Transverse colon (tissue), 4 donors: ENCODE data around the gene PDE3B. TPM values are rescaled to one million over a fixed set of nuclear protein-coding genes. Genes with fewer than 3 reads are reported as not detected.

ENCODE experiments used
- DNase-seq: peaks from one replicate; pipeline ENCODE4 v3.0.0-alpha.2; 2019
- H3K27ac ChIP-seq, 4 donors: fragments of 200-600 bp; sonication (generic); 2 replicates each; pipeline ENCODE4 v1.5.1; 2016 to 2018; ENCODE audit warnings: inconsistent platforms in 4 of 4
- H3K27me3 ChIP-seq: fragments of 200-600 bp; sonication (generic); 2 replicates; pipeline ENCODE4 v1.5.1; 2017; ENCODE audit warnings: inconsistent platforms
- H3K36me3 ChIP-seq, 4 donors: fragments of 200-600 bp; sonication (generic); 2 replicates each; pipeline ENCODE4 v1.5.1; 2017 to 2019; ENCODE audit warnings: inconsistent platforms in 4 of 4
- H3K4me1 ChIP-seq, 4 donors: fragments of 200-600 bp; sonication (generic); 2 replicates each; pipeline ENCODE4 v1.5.1; 2017 to 2020; ENCODE audit warnings: inconsistent platforms in 4 of 4
- H3K4me3 ChIP-seq, 4 donors: fragments of 200-600 bp; sonication (generic); 1 replicate in 1 of 4; 2 replicates in 3 of 4; pipeline versions ENCODE4 v1.5.1 to v1.6.1; 2017 to 2019; ENCODE audit warnings: inconsistent platforms in 4 of 4
- H3K9me3 ChIP-seq, 2 donors: fragments of 200-600 bp; sonication (generic); 2 replicates each; pipeline ENCODE4 v1.5.1; 2017 to 2019; ENCODE audit warnings: inconsistent platforms in 2 of 2
- EP300 ChIP-seq: sonication (generic); formaldehyde crosslinking; IDR thresholded peaks from one replicate; pipeline ENCODE4 v1.6.1; 2017; ENCODE audit warnings: antibody characterized with exemption, low read depth
- POLR2A ChIP-seq: fragments of 450-650 bp; IDR thresholded peaks from one replicate; pipeline ENCODE4 v1.6.1; 2016; ENCODE audit warnings: antibody characterized with exemption, mild to moderate bottlenecking, moderate library complexity
- POLR2AphosphoS5 ChIP-seq, 3 donors: sonication (generic); formaldehyde crosslinking; IDR thresholded peaks; one replicate each; pipeline ENCODE4 v1.6.1; 2016; ENCODE audit warnings: antibody characterized with exemption in 3 of 3
- WGBS, 2 donors: methylation state at CpG; one replicate each; pipeline ENCODE4 v1.1.5; 2018; ENCODE audit warnings: low coverage in 1 of 2; 5-methylcytosine and 5-hydroxymethylcytosine counted together
- in situ Hi-C, 4 donors: fragments of 200-750 bp; cut with MboI; loops; one replicate each; pipeline versions ENCODE4 v1.15.0 to v1.15.1; 2017; ENCODE audit warnings: low sequenced_read_pairs in 3 of 4, low pct_ligation_motif_present in 1 of 4, low pct_unique_long_range_greater_than_20kb in 1 of 4
- intact Hi-C: fragments of 100-400 bp; cut with DNase I; formaldehyde crosslinking; loops from one replicate; pipeline ENCODE4 v1.15.1; 2023; ENCODE audit warnings: low total_unique reads
- total RNA-seq, 4 donors: library from RNA; depleted of rRNA; stranded (reverse); fragments of >200 nt; gene quantifications; one replicate each; pipeline ENCODE4 v1.1.0, GENCODE V29; 2016
- TF ChIP-seq, protein P1 (sequence below), 5 experiments: fragments of 200-600 bp in 3 of 5; fragments of 450-650 bp in 2 of 5; sonication (generic) in 3 of 5; IDR thresholded peaks; 1 replicate in 2 of 5; 2 replicates in 3 of 5; pipeline ENCODE4 v1.5.1; 2016 to 2017; ENCODE audit warnings: antibody characterized with exemption in 5 of 5, inconsistent platforms in 3 of 5, mild to moderate bottlenecking in 2 of 5, moderate library complexity in 1 of 5

Gene PDE3B
- total RNA-seq, 4 donors from 2014 or later: 48.1 to 91.1 (median 66.1) TPM

DNA sequence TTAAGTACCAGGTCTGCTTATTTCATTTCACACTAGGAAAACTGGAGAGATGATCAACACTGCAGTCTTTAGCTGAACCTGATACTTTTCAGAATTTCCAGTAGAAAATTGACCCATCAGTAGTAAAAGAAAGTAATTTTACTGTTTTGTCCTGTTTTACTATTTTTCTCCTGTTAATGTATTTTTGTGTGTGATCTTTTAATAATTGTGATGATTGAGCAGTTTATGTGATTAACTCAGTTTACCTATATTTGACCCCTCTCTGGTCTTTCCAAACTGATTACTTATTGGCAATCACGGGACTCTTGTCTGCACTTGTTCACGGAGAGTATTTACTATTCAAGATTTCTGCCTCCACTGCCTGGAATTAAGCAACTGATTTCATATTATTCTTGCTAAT, 249.0 kb downstream of the PDE3B start:
- in situ Hi-C loops: loop anchor here (5.0 to 25.0 kb wide), 6 partner anchors 248 to 380 kb away; partner anchors contain the start of genes PDE3B (in 3 of the 4) and PSMA1 (in 3 of the 4)
- WGBS, 2 donors: 80 to 89% methylated on average over 2 of the region's 2 CpGs

DNA sequence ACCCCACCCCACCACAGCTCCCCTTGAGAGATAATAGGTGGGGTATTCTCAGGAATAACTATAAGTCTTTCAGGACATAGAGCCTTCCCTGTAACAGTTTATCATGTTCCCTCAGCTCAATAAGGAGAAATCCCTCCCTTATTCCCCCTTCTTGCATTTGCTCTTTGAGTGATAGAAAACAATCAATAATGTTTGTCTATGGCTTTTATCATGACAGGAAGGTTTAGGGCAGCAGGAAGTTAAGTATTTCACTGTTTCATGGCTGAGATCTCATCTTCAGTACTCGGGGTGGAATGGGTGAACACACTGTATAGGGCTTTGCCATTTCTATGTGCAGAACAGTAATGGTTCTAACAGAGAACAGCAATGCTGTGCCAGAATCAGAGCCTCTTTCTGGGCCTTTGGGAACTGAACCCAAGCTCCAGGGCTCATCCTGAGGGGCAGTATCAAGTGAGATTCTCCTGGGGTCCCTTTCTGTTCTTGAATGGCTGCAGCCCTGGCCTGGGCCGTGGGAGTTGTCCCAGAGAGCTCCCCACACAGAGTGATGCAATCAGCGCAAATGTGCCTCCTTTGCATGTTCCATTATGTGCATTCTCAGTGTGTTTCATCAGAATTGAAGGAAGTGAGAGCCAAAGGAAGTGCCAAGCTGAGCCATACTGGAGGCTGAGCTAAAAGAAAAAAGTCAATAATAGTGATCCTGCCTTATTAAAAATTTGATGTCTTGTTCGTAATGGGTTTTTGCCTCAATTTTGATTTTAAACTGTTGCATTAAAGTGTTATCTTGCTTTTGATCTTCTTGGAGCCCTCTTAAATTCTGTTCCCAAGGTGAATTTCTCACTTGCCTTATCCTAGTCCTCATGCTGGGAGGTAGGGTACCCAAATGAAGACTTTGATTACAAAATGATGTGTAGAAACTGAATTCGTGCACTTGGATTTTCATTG, 251.3 kb downstream of the PDE3B start:
- in situ Hi-C loops: loop anchor here (5.0 to 25.0 kb wide), 6 partner anchors 250 to 383 kb away; partner anchors contain the start of genes PDE3B (in 3 of the 4) and PSMA1 (in 3 of the 4)
- intact Hi-C loops: loop anchor here (5.0 kb wide), 1 partner anchor 373 kb away; the partner anchor contains the start of gene PSMA1
- peak; percentile 38 for DNase-seq
- Histone ChIP-seq H3K27ac (no peak overlapping the region), H3K4me1 (peaks cover 0 to 18% (median 7%) of the 10 kb centered on the region in 4 donors), H3K9me3 (no peaks in the 10 kb centered on the region), H3K36me3 (no peaks in the 10 kb centered on the region), H3K27me3 (no peaks in the 10 kb centered on the region), H3K4me3 (no peak overlapping the region)
- TF ChIP-seq POLR2AphosphoS5 (IDR thresholded peaks at IDR 0.05) (no peak), EP300 (no peak), POLR2A (no peak)
- TF ChIP-seq, protein P1, sequence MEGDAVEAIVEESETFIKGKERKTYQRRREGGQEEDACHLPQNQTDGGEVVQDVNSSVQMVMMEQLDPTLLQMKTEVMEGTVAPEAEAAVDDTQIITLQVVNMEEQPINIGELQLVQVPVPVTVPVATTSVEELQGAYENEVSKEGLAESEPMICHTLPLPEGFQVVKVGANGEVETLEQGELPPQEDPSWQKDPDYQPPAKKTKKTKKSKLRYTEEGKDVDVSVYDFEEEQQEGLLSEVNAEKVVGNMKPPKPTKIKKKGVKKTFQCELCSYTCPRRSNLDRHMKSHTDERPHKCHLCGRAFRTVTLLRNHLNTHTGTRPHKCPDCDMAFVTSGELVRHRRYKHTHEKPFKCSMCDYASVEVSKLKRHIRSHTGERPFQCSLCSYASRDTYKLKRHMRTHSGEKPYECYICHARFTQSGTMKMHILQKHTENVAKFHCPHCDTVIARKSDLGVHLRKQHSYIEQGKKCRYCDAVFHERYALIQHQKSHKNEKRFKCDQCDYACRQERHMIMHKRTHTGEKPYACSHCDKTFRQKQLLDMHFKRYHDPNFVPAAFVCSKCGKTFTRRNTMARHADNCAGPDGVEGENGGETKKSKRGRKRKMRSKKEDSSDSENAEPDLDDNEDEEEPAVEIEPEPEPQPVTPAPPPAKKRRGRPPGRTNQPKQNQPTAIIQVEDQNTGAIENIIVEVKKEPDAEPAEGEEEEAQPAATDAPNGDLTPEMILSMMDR (IDR thresholded peaks at IDR 0.05): no peak
- WGBS, 2 donors: 67 to 70% methylated on average over 3 to 5 of the region's 5 CpGs

More for the DNA sequence above, 249.0 kb downstream of the PDE3B start:
- TF ChIP-seq EP300 (no peak), POLR2AphosphoS5 (IDR thresholded peaks at IDR 0.05) (no peak), POLR2A (no peak)
- TF ChIP-seq, protein P1 (IDR thresholded peaks at IDR 0.05): no peak
- intact Hi-C loops: loop anchor here (5.0 kb wide), 1 partner anchor 370 kb away; the partner anchor contains the start of gene PSMA1
- no peaks in the 10 kb centered on the region for H3K9me3 ChIP-seq
- no peaks in the 10 kb centered on the region for H3K27me3 ChIP-seq
- DNase-seq: no peak
- peak overlapping the region; percentile 92 to 98 (median 95) for H3K27ac ChIP-seq
- H3K4me3 ChIP-seq: peak overlapping the region in 3 of 4 donors; percentile 55 to 78 (median 65)
- H3K36me3 ChIP-seq: no peaks in the 10 kb centered on the region
- H3K4me1 ChIP-seq: peaks cover 0 to 36% (median 7%) of the 10 kb centered on the region in 4 donors

DNA sequence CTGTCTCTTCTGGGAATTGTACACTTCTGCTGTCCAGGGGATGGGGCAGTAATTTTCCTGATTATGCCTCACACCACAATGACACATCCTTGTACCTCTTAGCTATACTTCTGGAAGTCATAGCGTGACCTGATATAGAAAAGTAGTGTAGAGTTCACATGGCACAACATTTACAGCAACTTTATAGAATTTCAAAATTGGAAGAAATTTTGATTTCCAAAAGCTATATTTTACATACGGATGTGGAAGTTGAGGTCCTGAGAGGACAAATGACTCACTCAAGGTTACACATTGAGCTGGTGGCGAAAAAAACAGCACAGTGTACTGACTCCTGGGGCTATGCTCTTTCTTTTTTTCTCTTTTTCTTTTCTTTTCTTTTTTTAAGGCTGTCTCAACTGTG, 254.8 kb downstream of the PDE3B start:
- 88 to 96% methylated on average over 3 of the region's 3 CpGs for WGBS, 2 donors
- DNase-seq: no peak
- Histone ChIP-seq H3K27ac (no peak overlapping the region), H3K9me3 (no peaks in the 10 kb centered on the region), H3K27me3 (no peaks in the 10 kb centered on the region), H3K36me3 (no peaks in the 10 kb centered on the region), H3K4me3 (no peak overlapping the region), H3K4me1 (peaks cover 0 to 5% (median 0%) of the 10 kb centered on the region in 4 donors)
- TF ChIP-seq, protein P1 (IDR thresholded peaks at IDR 0.05): no peak
- TF ChIP-seq EP300 (no peak), POLR2A (no peak), POLR2AphosphoS5 (IDR thresholded peaks at IDR 0.05) (no peak)
- in situ Hi-C loops (loop anchor here (10.0 to 25.0 kb wide), 5 partner anchors 254 to 386 kb away; partner anchors contain the start of genes PDE3B (in 3 of the 4) and PSMA1 (in 2 of the 4)), intact Hi-C loops (no loop called here)

DNA sequence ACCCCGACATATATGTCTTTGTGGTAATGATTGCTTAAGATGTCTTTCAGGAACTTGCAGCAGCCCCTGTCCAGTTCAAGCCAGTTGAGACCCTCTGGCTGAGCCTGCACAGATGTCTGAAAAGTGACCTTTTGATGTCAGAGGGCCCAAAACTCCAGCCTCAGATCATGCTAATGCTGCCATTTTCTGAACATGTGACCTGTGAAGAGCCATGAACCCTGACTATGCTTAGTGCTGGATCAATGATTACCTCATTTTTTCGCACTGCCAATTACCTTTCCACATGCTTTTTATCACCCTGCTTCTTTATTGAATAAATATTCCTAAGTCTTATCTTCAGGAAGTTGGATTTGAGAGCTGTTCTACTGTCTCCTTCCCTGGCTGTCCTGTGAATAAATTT, 255.3 kb downstream of the PDE3B start:
- WGBS, 2 donors: 58 to 63% methylated on average over 2 of the region's 2 CpGs
- Histone ChIP-seq H3K27me3 (no peaks in the 10 kb centered on the region), H3K4me3 (no peak overlapping the region), H3K9me3 (no peaks in the 10 kb centered on the region), H3K27ac (no peak overlapping the region), H3K36me3 (no peaks in the 10 kb centered on the region), H3K4me1 (peaks cover 0 to 5% (median 0%) of the 10 kb centered on the region in 4 donors)
- TF ChIP-seq EP300 (no peak), POLR2A (no peak), POLR2AphosphoS5 (IDR thresholded peaks at IDR 0.05) (no peak)
- TF ChIP-seq, protein P1 (IDR thresholded peaks at IDR 0.05): no peak
- in situ Hi-C loops (loop anchor here (10.0 to 25.0 kb wide), 5 partner anchors 254 to 387 kb away; partner anchors contain the start of genes PDE3B (in 3 of the 4) and PSMA1 (in 2 of the 4)), intact Hi-C loops (no loop called here)
- no peak for DNase-seq
